K562 treated with DMSO at 1 percent for 4 hours (cell line): ENCODE data around the gene GAR1. TPM values are rescaled to one million over a fixed set of nuclear protein-coding genes. Genes with fewer than 3 reads are reported as not detected.

Experiments used
- total RNA-seq: library from RNA; unstranded; fragments of 300-600 nt; gene quantifications from 2 replicates; pipeline ENCODE4 v1.2.3, GENCODE V29; 2022; ENCODE audit not compliant: insufficient read depth

GAR1 gene
- total RNA-seq: 18.4 and 27.7 TPM in 2 replicates

GRCh38 chr4:109815151-109816081 is at the start of gene GAR1:
GAR1 (plus strand) TSS chr4:109815762; CDS start chr4:109816165, 403 bp downstream.

GRCh38 chr4:109801895-109802319 is 13.7 kb upstream of the GAR1 start, which contains the start of gene CFI:
CFI (minus strand) TSS chr4:109801999; CDS start chr4:109801971, 28 bp downstream.

DNA sequence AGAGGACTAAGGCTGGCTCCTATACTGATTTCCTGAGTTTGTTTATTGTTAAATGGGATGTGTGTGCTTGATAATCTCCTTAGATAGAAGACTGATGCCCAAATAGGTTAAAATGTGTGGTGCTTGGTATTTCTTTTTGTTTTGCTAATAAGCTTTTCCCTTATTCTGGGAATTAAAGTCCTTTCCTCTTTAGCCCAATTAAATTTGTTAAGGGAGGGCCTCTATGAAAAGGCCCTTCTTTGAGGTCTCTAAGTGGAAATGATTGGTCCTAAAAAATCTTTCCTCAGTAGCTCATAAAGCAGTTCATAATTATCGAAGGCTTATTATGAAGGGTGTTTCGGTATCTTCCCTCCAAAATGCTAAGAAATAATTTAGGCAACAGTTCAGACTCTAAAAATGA is 12.1 kb downstream of the GAR1 start, which contains the start of gene RRH:
TSS of gene RRH (plus strand) at position 301 of the 400 bp plus-strand sequence. CDS start at position 357, 56 bp downstream.

DNA sequence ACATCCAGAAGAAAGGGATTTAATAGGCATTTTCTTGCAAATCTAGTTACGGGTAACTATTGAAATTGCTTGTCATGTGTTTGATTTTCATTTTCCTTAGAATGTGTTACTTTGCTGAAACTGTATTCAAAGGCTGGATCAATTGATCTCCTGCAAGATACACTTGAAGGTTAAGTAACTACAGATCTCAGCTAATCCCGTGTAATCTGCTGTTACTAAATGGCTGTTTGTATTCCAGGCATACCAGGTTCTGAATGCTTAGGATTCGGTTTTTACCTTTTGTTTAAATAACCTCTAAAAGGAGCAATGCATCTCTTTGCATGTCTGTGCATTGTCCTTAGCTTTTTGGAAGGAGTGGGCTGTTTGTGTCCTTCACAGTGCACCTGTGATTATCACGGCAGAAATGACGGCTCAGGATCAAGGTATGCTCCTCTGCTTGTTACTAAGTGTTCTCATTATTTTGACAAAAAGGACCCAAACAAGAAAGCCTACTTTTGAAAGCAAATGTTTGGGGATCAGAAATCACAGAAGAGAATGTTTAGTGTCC is 32.4 kb downstream of the GAR1 start, which contains the start of gene LRIT3:
TSS of gene LRIT3 (plus strand) at position 212 of the 547 bp plus-strand sequence. CDS start at position 307, 95 bp downstream.

Other genes with a start within 250 kb of the GAR1 start
- 31.3 and 33.5 TPM in 2 replicates for gene CASP6, start 112.3 kb upstream of the GAR1 start, total RNA-seq
- gene PLA2G12A, start 85.7 kb upstream of the GAR1 start, total RNA-seq: 22.3 and 68.3 TPM in 2 replicates
- 3.3 TPM in 1 of 2 replicates, not detected in the other for gene CFI, start 13.8 kb upstream of the GAR1 start, total RNA-seq
- not detected in 2 replicates for gene RRH, start 12.2 kb downstream of the GAR1 start, total RNA-seq
- gene LRIT3, start 32.3 kb downstream of the GAR1 start, total RNA-seq: not detected in 2 replicates
- gene EGF, start 97.1 kb downstream of the GAR1 start, total RNA-seq: 2.0 and 3.3 TPM in 2 replicates